ENCODE data around the gene CLEC7A. TPM values are rescaled to one million over a fixed set of nuclear protein-coding genes. Genes with fewer than 3 reads are reported as not detected.

The CLEC7A gene
- total RNA-seq, 1 experiment from 2014 or later = not detected

DNA sequence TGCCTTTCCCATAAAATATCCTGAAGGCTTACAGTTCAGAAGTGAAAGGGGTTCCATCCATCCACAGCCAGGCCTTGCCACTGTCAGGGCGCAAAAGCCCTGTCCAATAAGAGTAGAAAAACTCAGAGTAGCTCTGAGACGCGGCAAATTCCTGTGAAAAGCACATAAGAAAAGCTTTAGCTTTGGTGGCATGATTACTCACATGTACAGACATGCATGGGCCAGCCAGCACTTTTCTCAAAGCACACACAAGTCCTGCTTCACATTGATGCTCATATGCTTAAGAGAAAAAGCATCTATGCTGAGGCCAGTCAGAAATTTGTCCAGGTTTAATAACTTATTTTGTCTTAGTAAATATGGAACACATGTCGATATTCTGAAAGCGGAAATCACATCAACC lies 56.7 kb downstream of the CLEC7A start:
- Histone ChIP-seq H3K27me3 (ENCODE audit: insufficient read depth, low read length) (peaks cover 85% of the 10 kb centered on the region), H3K4me2 (ENCODE audit: low read length) (no peak overlapping the region), H4K20me1 (ENCODE audit: insufficient read depth) (no peaks in the 10 kb centered on the region), H3K9ac (ENCODE audit: low read length) (no peak overlapping the region), H3K36me3 (ENCODE audit: control insufficient read depth in 1 of 2, insufficient read depth in 2 of 2, low read length in 2 of 2) (no peaks in the 10 kb centered on the region), H3K4me1 (ENCODE audit: control insufficient read depth in 1 of 2, insufficient read depth in 2 of 2, low read length in 2 of 2) (no peaks in the 10 kb centered on the region), H3K79me2 (ENCODE audit: insufficient read depth, low read length) (no peaks in the 10 kb centered on the region), H3K9me2 (ENCODE audit: insufficient read depth) (no peaks in the 10 kb centered on the region), H2AFZ (ENCODE audit: low read depth, low read length, poor library complexity, severe bottlenecking) (no peak overlapping the region), H3K27ac (ENCODE audit: low read depth, low read length) (no peak overlapping the region), H3K4me3 (replicated peaks in 1 of 2; ENCODE audit: low read depth in 1 of 2, low read length in 2 of 2) (no peak overlapping the region), H3K9me3 (ENCODE audit: control insufficient read depth in 1 of 2, insufficient read depth in 1 of 2, low read depth in 1 of 2, low read length in 2 of 2) (no peaks in the 10 kb centered on the region)
- ChIA-PET POLR2A (no interaction called here), CTCF (no interaction called here), RAD21 (ENCODE audit: low non-redundant PET in 1 of 2, low total read pairs in 2 of 2, uncharacterized antibody in 2 of 2, unreplicated experiment in 2 of 2) (no interaction called here)
- intact Hi-C loops (cut with micrococcal nuclease) = no loop called here
- ATAC-seq (no peak), DNase-seq (ENCODE audit: low read depth, low spot score) (no peak)
- TF ChIP-seq SP1 (IDR thresholded peaks at IDR 0.05; ENCODE audit: low read depth) (no peak), RAD21 (IDR thresholded peaks at IDR 0.05; ENCODE audit: low read depth) (no peak), YY1 (IDR thresholded peaks at IDR 0.05; ENCODE audit: extremely low read depth, insufficient replicate concordance, low read depth, low read length) (no peak), CEBPB (IDR thresholded peaks at IDR 0.05; ENCODE audit: low read depth) (no peak), SRF (IDR thresholded peaks at IDR 0.05; ENCODE audit: low read depth) (no peak), TCF7L2 (IDR thresholded peaks at IDR 0.05; ENCODE audit: borderline replicate concordance, extremely low read depth, insufficient read depth, insufficient read length) (no peak), JUND (IDR thresholded peaks at IDR 0.05) (no peak), SIN3A (IDR thresholded peaks at IDR 0.05; ENCODE audit: low read depth) (no peak), POLR2AphosphoS5 (IDR thresholded peaks at IDR 0.05; ENCODE audit: low read depth, low read length) (no peak), EZH2 (IDR thresholded peaks at IDR 0.05) (no peak), FOSL1 (IDR thresholded peaks at IDR 0.05; ENCODE audit: low read depth) (no peak), EZH2phosphoT487 (IDR thresholded peaks at IDR 0.05; ENCODE audit: borderline replicate concordance) (no peak), ELF1 (IDR thresholded peaks at IDR 0.05; ENCODE audit: borderline replicate concordance, low read depth) (no peak)
- TF ChIP-seq, protein P1, sequence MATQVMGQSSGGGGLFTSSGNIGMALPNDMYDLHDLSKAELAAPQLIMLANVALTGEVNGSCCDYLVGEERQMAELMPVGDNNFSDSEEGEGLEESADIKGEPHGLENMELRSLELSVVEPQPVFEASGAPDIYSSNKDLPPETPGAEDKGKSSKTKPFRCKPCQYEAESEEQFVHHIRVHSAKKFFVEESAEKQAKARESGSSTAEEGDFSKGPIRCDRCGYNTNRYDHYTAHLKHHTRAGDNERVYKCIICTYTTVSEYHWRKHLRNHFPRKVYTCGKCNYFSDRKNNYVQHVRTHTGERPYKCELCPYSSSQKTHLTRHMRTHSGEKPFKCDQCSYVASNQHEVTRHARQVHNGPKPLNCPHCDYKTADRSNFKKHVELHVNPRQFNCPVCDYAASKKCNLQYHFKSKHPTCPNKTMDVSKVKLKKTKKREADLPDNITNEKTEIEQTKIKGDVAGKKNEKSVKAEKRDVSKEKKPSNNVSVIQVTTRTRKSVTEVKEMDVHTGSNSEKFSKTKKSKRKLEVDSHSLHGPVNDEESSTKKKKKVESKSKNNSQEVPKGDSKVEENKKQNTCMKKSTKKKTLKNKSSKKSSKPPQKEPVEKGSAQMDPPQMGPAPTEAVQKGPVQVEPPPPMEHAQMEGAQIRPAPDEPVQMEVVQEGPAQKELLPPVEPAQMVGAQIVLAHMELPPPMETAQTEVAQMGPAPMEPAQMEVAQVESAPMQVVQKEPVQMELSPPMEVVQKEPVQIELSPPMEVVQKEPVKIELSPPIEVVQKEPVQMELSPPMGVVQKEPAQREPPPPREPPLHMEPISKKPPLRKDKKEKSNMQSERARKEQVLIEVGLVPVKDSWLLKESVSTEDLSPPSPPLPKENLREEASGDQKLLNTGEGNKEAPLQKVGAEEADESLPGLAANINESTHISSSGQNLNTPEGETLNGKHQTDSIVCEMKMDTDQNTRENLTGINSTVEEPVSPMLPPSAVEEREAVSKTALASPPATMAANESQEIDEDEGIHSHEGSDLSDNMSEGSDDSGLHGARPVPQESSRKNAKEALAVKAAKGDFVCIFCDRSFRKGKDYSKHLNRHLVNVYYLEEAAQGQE (IDR thresholded peaks at IDR 0.05; ENCODE audit: low read depth) = no peak
- TF ChIP-seq, protein P2, sequence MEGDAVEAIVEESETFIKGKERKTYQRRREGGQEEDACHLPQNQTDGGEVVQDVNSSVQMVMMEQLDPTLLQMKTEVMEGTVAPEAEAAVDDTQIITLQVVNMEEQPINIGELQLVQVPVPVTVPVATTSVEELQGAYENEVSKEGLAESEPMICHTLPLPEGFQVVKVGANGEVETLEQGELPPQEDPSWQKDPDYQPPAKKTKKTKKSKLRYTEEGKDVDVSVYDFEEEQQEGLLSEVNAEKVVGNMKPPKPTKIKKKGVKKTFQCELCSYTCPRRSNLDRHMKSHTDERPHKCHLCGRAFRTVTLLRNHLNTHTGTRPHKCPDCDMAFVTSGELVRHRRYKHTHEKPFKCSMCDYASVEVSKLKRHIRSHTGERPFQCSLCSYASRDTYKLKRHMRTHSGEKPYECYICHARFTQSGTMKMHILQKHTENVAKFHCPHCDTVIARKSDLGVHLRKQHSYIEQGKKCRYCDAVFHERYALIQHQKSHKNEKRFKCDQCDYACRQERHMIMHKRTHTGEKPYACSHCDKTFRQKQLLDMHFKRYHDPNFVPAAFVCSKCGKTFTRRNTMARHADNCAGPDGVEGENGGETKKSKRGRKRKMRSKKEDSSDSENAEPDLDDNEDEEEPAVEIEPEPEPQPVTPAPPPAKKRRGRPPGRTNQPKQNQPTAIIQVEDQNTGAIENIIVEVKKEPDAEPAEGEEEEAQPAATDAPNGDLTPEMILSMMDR (IDR thresholded peaks at IDR 0.05 in 2 of 3, conservative IDR thresholded peaks at IDR 0.05 in 1 of 3; ENCODE audit: borderline replicate concordance in 1 of 3, insufficient read depth in 1 of 3, low read depth in 2 of 3, low read length in 2 of 3) = no peak
- TF ChIP-seq, protein P3, sequence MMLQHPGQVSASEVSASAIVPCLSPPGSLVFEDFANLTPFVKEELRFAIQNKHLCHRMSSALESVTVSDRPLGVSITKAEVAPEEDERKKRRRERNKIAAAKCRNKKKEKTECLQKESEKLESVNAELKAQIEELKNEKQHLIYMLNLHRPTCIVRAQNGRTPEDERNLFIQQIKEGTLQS (IDR thresholded peaks at IDR 0.05) = no peak
- BruUV-seq (replicated peaks) = no TSS peak
